GM12872 (cell line): ENCODE data around the gene KLHL13.

Experiments
- CTCF ChIP-seq: IDR thresholded peaks from 3 replicates; pipeline ENCODE4 v1.5.1; 2011; ENCODE audit warnings: low read depth, mild to moderate bottlenecking, low read length, moderate library complexity; ENCODE audit not compliant: insufficient read depth

KLHL13 gene

DNA sequence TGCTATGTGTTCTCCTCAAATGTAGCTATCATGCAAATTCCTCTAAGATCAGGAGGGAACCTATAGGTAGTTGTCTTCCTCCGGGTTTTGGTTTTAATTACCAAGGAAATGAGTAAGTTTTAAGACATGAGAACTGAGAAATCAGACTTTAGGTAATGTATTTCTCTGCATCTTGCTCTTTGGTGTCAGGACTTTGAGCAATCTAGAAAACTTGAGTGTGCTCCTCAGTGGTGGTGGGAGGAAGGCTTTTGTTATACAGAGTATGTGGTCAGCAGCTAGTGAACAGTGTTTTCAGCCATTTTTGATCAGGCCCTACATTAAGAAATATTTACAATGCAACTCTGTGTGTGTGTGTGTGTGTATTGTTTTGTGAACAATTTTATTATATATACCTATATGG, 224.1 kb downstream of the KLHL13 start:
- TF ChIP-seq CTCF = no peak

GRCh38 chrX:117871796-117872195, 244.8 kb downstream of the KLHL13 start:
- TF ChIP-seq CTCF = no peak

DNA sequence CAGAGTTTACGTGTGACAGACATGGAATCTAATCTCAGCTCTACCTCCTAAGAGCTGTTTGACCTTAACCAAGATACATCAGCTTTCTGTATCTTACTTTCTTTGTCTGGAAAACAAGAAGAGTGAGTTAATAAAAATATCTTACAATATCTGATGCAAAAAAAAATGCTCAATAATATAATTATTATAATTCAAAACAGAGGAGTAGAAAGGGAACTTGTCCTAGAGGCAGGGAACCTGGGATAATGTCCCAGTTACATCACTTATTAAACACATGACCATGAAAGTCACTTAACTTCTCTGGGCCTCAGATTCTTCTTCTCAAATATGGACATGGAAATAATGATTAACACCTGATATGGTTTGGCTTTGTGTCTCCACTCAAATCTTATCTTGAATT, 256.1 kb downstream of the KLHL13 start:
- no peak for TF ChIP-seq CTCF

GRCh38 chrX:117854806-117855205, 261.8 kb downstream of the KLHL13 start:
- no peak for TF ChIP-seq CTCF

DNA sequence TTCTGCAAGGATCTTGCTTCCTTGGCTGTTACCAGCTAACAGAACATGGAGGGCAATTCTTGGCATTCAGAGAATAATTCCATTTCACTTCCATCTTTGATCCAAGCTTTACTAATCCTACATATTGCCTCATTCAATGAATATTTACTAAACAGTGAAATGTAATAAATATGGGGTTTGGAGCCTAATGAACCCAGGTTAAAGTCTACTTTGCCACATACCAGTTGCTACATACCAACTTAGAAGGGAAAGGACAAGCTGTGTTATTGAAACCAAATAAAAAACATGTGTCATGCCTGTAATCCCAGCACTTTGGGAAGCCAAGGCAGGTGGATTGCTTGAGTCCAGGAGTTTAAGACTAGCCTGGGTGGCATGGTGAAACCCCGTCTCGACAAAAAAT, 265.6 kb downstream of the KLHL13 start:
- no peak for TF ChIP-seq CTCF
